ENCODE data around the gene WDR89.

DNA sequence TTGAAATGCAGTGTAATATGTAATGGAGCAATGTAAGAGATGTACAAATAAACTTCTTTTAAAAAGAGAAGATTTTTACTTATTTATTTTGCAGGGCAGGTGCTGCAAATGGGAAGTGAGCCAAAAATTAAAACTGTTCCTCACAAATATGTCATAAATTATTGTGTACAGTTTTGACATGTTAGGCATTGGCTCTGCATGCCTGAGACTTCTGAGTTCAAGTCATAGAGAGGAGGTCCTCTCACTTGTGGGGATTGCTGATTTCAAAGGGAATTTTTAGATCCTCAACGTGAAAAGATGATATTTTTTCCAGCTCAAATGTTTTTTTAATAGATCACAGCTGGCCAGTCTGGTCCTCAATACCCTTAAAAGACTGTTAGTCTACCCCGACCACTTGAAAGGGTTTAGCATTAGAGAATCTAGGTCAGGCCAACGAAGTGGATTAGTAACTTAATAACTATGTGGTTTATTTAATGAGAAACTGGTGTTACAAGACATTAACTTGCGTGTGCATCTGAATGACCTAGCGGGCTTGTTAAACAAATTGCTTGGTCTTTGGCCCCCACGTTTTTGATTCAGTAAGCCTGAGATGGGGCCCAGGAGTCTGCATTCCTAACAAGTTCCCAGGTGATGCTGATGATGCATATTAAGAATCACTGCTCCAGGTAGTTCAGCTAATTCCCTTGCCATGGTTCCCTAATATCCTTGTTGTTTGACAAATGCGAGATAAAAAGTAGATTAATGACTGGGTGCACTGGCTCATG is 30.9 kb upstream of the WDR89 start:
- TF ChIP-seq, protein P1, sequence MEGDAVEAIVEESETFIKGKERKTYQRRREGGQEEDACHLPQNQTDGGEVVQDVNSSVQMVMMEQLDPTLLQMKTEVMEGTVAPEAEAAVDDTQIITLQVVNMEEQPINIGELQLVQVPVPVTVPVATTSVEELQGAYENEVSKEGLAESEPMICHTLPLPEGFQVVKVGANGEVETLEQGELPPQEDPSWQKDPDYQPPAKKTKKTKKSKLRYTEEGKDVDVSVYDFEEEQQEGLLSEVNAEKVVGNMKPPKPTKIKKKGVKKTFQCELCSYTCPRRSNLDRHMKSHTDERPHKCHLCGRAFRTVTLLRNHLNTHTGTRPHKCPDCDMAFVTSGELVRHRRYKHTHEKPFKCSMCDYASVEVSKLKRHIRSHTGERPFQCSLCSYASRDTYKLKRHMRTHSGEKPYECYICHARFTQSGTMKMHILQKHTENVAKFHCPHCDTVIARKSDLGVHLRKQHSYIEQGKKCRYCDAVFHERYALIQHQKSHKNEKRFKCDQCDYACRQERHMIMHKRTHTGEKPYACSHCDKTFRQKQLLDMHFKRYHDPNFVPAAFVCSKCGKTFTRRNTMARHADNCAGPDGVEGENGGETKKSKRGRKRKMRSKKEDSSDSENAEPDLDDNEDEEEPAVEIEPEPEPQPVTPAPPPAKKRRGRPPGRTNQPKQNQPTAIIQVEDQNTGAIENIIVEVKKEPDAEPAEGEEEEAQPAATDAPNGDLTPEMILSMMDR (IDR thresholded peaks at IDR 0.05; ENCODE audit: low read depth, low read length): no peak
- TF ChIP-seq EZH2phosphoT487 (IDR thresholded peaks at IDR 0.05; ENCODE audit: low read depth): no peak

Data from OCI-LY3 (cell line).